Stomach smooth muscle (tissue), 2 donors: ENCODE results near the gene TRIM43B.
"Not testable (repeated sequence)": the region's sequence is repeated elsewhere in the genome, so short reads cannot be mapped to it uniquely, and the experiment has no call there.

Experiments used
- H3K27ac ChIP-seq: one replicate; pipeline ENCODE4 v1.7.0; 2013; ENCODE audit warnings: mild to moderate bottlenecking, low read length, inconsistent platforms
- H3K27me3 ChIP-seq, 2 donors: one replicate each; pipeline ENCODE4 v1.7.0; 2013; ENCODE audit warnings: low read length in 2 of 2; ENCODE audit not compliant: insufficient read depth in 2 of 2, control insufficient read depth in 1 of 2
- H3K36me3 ChIP-seq, 2 donors: one replicate each; pipeline ENCODE4 v1.7.0; 2013; ENCODE audit warnings: low read length in 2 of 2; ENCODE audit not compliant: control insufficient read depth in 2 of 2, insufficient read depth in 2 of 2
- H3K4me1 ChIP-seq: one replicate; pipeline ENCODE4 v1.7.0; 2013; ENCODE audit warnings: low read length; ENCODE audit not compliant: control insufficient read depth, insufficient read depth
- H3K4me3 ChIP-seq, 2 donors: one replicate each; pipeline ENCODE4 v1.7.0; 2013; ENCODE audit warnings: low read length in 2 of 2
- H3K9ac ChIP-seq, 2 donors: one replicate each; pipeline ENCODE4 v1.7.0; 2013; ENCODE audit warnings: low read length in 2 of 2, mild to moderate bottlenecking in 1 of 2
- H3K9me3 ChIP-seq, 2 donors: one replicate each; pipeline ENCODE4 v1.7.0; 2013; ENCODE audit warnings: low read length in 2 of 2; ENCODE audit not compliant: control insufficient read depth in 2 of 2
- donor health status: healthy.
- donor health status: Pancreatic carcinoma.

Gene TRIM43B

GRCh38 chr2:95433973-95434372 lies 50.6 kb downstream of the TRIM43B start:
- not testable (repeated sequence) for H3K27me3 ChIP-seq, H3K27ac ChIP-seq, H3K36me3 ChIP-seq, H3K4me3 ChIP-seq, H3K4me1 ChIP-seq, H3K9ac ChIP-seq, H3K9me3 ChIP-seq

GRCh38 chr2:95433373-95433772 lies 51.2 kb downstream of the TRIM43B start:
- not testable (repeated sequence) for H3K36me3 ChIP-seq, H3K9me3 ChIP-seq, H3K27me3 ChIP-seq, H3K27ac ChIP-seq, H3K4me1 ChIP-seq, H3K4me3 ChIP-seq, H3K9ac ChIP-seq

GRCh38 chr2:95429748-95430467 lies 54.6 kb downstream of the TRIM43B start:
- H3K9me3 ChIP-seq, H3K27me3 ChIP-seq, H3K27ac ChIP-seq, H3K36me3 ChIP-seq, H3K4me3 ChIP-seq, H3K4me1 ChIP-seq, H3K9ac ChIP-seq: not testable (repeated sequence)

DNA sequence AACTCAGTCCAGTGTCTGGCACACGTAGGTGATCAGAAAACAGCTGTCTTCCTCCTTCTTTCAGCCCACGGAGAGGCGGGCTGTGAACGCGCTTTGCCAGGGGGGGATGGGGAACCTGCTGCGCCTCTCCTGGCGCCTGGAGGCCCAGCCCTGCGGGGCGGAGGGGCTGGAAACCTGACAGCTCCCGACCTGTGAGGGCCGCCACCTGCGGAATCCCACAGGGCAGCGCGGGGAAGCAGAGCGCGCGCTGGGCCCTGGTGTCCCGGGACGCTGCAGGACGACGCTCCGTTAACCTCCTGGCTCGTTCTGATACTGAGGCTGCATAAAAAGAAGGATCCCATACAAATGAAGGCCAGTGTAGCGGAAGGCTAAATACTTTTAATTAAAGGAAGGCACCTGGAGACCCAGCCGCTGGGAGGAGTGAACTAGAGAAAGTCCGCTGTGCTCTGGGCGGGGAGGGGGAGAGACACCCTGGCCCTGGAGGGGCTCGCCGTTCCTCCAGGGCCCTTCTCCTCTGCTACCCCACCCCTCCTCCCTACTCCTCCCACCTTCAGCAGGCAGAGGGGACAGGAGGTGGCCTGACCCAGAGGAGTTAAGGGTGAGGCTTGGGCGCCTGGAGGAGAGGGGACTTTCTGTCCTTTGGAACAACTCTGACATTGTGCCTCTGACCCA lies 57.2 kb downstream of the TRIM43B start:
- H3K36me3 ChIP-seq, H3K27ac ChIP-seq, H3K9ac ChIP-seq, H3K4me1 ChIP-seq, H3K27me3 ChIP-seq, H3K9me3 ChIP-seq, H3K4me3 ChIP-seq: not testable (repeated sequence)
